H9 (cell line): ENCODE results near the gene C4orf17. TPM values are rescaled to one million over a fixed set of nuclear protein-coding genes. Genes with fewer than 3 reads are reported as not detected.

ENCODE experiments used
- DNase-seq: peaks from one replicate; pipeline ENCODE4 v3.0.0-alpha.2; 2017
- H2AFZ ChIP-seq: one replicate; pipeline ENCODE4 v1.6.1; 2013; ENCODE audit warnings: mild to moderate bottlenecking, low read length, control low read depth, moderate library complexity
- H2AK5ac ChIP-seq: 2 replicates; pipeline ENCODE4 v1.6.1; 2013; ENCODE audit warnings: low read length, control low read depth, mixed read lengths; ENCODE audit not compliant: insufficient read length
- H2BK120ac ChIP-seq: one replicate; pipeline ENCODE4 v1.6.1; 2013; ENCODE audit warnings: low read depth, mild to moderate bottlenecking, low read length, control low read depth, inconsistent platforms; ENCODE audit not compliant: poor library complexity, severe bottlenecking
- H2BK12ac ChIP-seq: 2 replicates; pipeline ENCODE4 v1.6.1; 2013; ENCODE audit warnings: low read length, control low read depth, mixed read lengths, low read depth; ENCODE audit not compliant: insufficient read length
- H2BK15ac ChIP-seq: 2 replicates; pipeline ENCODE4 v1.6.1; 2013; ENCODE audit warnings: low read depth, low read length, control low read depth
- H2BK20ac ChIP-seq: one replicate; pipeline ENCODE4 v1.6.1; 2013; ENCODE audit warnings: low read depth, mild to moderate bottlenecking, low read length, control low read depth, inconsistent platforms; ENCODE audit not compliant: poor library complexity, severe bottlenecking
- H2BK5ac ChIP-seq: 2 replicates; pipeline ENCODE4 v1.6.1; 2013; ENCODE audit warnings: low read length, control low read depth, mixed read lengths; ENCODE audit not compliant: insufficient read length
- H3K14ac ChIP-seq: 2 replicates; pipeline ENCODE4 v1.6.1; 2013; ENCODE audit warnings: low read length, control low read depth; ENCODE audit not compliant: insufficient read depth
- H3K18ac ChIP-seq: 2 replicates; pipeline ENCODE4 v1.6.1; 2013; ENCODE audit warnings: low read depth, mild to moderate bottlenecking, mixed read lengths, low read length, control low read depth; ENCODE audit not compliant: insufficient read length
- H3K23ac ChIP-seq: 2 replicates; pipeline ENCODE4 v1.6.1; 2013; ENCODE audit warnings: low read length, control low read depth, mixed read lengths, low read depth; ENCODE audit not compliant: insufficient read length
- H3K23me2 ChIP-seq: 2 replicates; pipeline ENCODE4 v1.6.1; 2013; ENCODE audit warnings: low read depth, mild to moderate bottlenecking, mixed read lengths, low read length, control low read depth; ENCODE audit not compliant: insufficient read length, poor library complexity, severe bottlenecking
- H3K27ac ChIP-seq: 2 replicates; pipeline ENCODE4 v1.5.1; 2013; ENCODE audit warnings: low read length, control low read depth, mixed read lengths, low read depth; ENCODE audit not compliant: insufficient read length
- H3K27me3 ChIP-seq: 2 replicates; pipeline ENCODE4 v1.6.1; 2013; ENCODE audit warnings: low read length, control low read depth, inconsistent platforms; ENCODE audit not compliant: insufficient read depth
- H3K4ac ChIP-seq: 2 replicates; pipeline ENCODE4 v1.6.1; 2013; ENCODE audit warnings: low read depth, mild to moderate bottlenecking, control low read depth, inconsistent platforms, low read length, moderate library complexity
- H3K4me1 ChIP-seq: 2 replicates; pipeline ENCODE4 v1.6.1; 2013; ENCODE audit warnings: low read length, control low read depth, inconsistent platforms; ENCODE audit not compliant: insufficient read depth
- H3K4me2 ChIP-seq: 2 replicates; pipeline ENCODE4 v1.6.1; 2013; ENCODE audit warnings: low read length, control low read depth, mixed read lengths; ENCODE audit not compliant: insufficient read length, insufficient read depth
- H3K56ac ChIP-seq: 2 replicates; pipeline ENCODE4 v1.6.1; 2013; ENCODE audit warnings: low read depth, mild to moderate bottlenecking, mixed read lengths, low read length, control low read depth; ENCODE audit not compliant: insufficient read length
- H3K79me1 ChIP-seq: 2 replicates; pipeline ENCODE4 v1.6.1; 2013; ENCODE audit warnings: low read depth, mild to moderate bottlenecking, moderate library complexity, low read length, control low read depth, inconsistent platforms; ENCODE audit not compliant: insufficient read depth, poor library complexity, severe bottlenecking
- H3K79me2 ChIP-seq: 2 replicates; pipeline ENCODE4 v1.6.1; 2013; ENCODE audit warnings: low read length, control low read depth, inconsistent platforms; ENCODE audit not compliant: insufficient read depth
- H3K9ac ChIP-seq: 2 replicates; pipeline ENCODE4 v1.6.1; 2013; ENCODE audit warnings: low read length, control low read depth, mixed read lengths; ENCODE audit not compliant: insufficient read length; ENCODE audit errors: extremely low read depth
- H3K9me3 ChIP-seq: one replicate; pipeline ENCODE4 v1.6.1; 2013; ENCODE audit warnings: low read depth, low read length, inconsistent platforms; ENCODE audit not compliant: control insufficient read depth
- H3T11ph ChIP-seq: one replicate; pipeline ENCODE4 v1.6.1; 2013; ENCODE audit warnings: mild to moderate bottlenecking, low read length, control low read depth, inconsistent platforms
- H4K20me1 ChIP-seq: one replicate; pipeline ENCODE4 v1.6.1; 2013; ENCODE audit not compliant: control insufficient read depth, insufficient read length, insufficient read depth
- H4K5ac ChIP-seq: 2 replicates; pipeline ENCODE4 v1.6.1; 2013; ENCODE audit warnings: low read depth, mild to moderate bottlenecking, mixed read lengths, low read length, control low read depth; ENCODE audit not compliant: insufficient read length
- H4K8ac ChIP-seq: replicated peaks from 2 replicates; pipeline ENCODE4 v1.6.1; 2013; ENCODE audit warnings: low read length, control low read depth, mixed read lengths, low read depth; ENCODE audit not compliant: insufficient read length
- H4K91ac ChIP-seq: 2 replicates; pipeline ENCODE4 v1.6.1; 2013; ENCODE audit warnings: low read depth, mild to moderate bottlenecking, moderate library complexity, mixed read lengths, low read length, control low read depth; ENCODE audit not compliant: insufficient read length
- H3K27ac Mint-ChIP-seq, 3 experiments: 2 replicates in 2 of 3; 3 replicates in 1 of 3; pipeline ENCODE4 v1.8.0; 2020 to 2021; ENCODE audit warnings: mixed read lengths in 3 of 3, mild to moderate bottlenecking in 1 of 3, moderate library complexity in 1 of 3
- H3K27me3 Mint-ChIP-seq: 2 replicates; pipeline ENCODE4 v1.8.0; 2021; ENCODE audit warnings: low read depth, mild to moderate bottlenecking, moderate library complexity, mixed read lengths
- H3K36me3 Mint-ChIP-seq, 3 experiments: 2 replicates in 2 of 3; 3 replicates in 1 of 3; pipeline ENCODE4 v1.8.0; 2020 to 2021; ENCODE audit warnings: low read depth in 3 of 3, mixed read lengths in 3 of 3; ENCODE audit not compliant: insufficient read depth in 1 of 3
- H3K4me1 Mint-ChIP-seq, 2 experiments: 2 replicates each; pipeline ENCODE4 v1.8.0; 2020; ENCODE audit warnings: mixed read lengths in 2 of 2
- H3K4me3 Mint-ChIP-seq, 2 experiments: 2 replicates in 1 of 2; 3 replicates in 1 of 2; pipeline ENCODE4 v1.8.0; 2020 to 2021; ENCODE audit warnings: mild to moderate bottlenecking in 2 of 2, mixed read lengths in 2 of 2, moderate library complexity in 1 of 2
- H3K9me3 Mint-ChIP-seq, 2 experiments: 2 replicates in 1 of 2; 3 replicates in 1 of 2; pipeline ENCODE4 v1.8.0; 2020; ENCODE audit warnings: mild to moderate bottlenecking in 2 of 2, mixed read lengths in 2 of 2, moderate library complexity in 1 of 2
- CTCF ChIP-seq: fragments of 200-600 bp; sonication (generic); conservative IDR thresholded peaks from 3 replicates; pipeline ENCODE4 v1.8.0; 2021; ENCODE audit warnings: antibody characterized with exemption, mild to moderate bottlenecking
- WGBS: extraction: QIAGEN DNeasy Blood & Tissue Kit; methylation state at CpG from one replicate; pipeline ENCODE4 v1.1.7; 2013; ENCODE audit warnings: missing lambda C conversion rate, low lambda C conversion rate, mixed read lengths; ENCODE audit not compliant: insufficient read length; ENCODE audit errors: extremely low coverage; 5-methylcytosine and 5-hydroxymethylcytosine counted together
- total RNA-seq: library from RNA; stranded (reverse); gene quantifications from 2 replicates; pipeline ENCODE4 v1.2.1, GENCODE V29; 2021

Gene C4orf17
- total RNA-seq, 1 experiment from 2014 or later, result not detected

- no peak for DNase-seq
- Mint-ChIP-seq H3K36me3 (no peaks in the 10 kb centered on the region), H3K27me3 (no peaks in the 10 kb centered on the region), H3K9me3 (no peaks in the 10 kb centered on the region), H3K4me1 (peaks cover 9 to 11% of the 10 kb centered on the region in 2 experiments), H3K27ac (no peak overlapping the region), H3K4me3 (no peak overlapping the region)
- no peak overlapping the region for H3K56ac ChIP-seq
- H2AK5ac ChIP-seq, result no peak overlapping the region
- no peak overlapping the region for H4K91ac ChIP-seq
- no peak overlapping the region for H3K18ac ChIP-seq
- no peak overlapping the region for H3K4ac ChIP-seq
- no peaks in the 10 kb centered on the region for H3K79me2 ChIP-seq
- H3K79me1 ChIP-seq, result no peaks in the 10 kb centered on the region
- no peak overlapping the region for H2BK120ac ChIP-seq
- no peak overlapping the region for H3K23ac ChIP-seq
- WGBS, result no CpG with 5 or more reads among the region's 1 CpG
- H2BK12ac ChIP-seq, result no peak overlapping the region
- no peak overlapping the region for H4K8ac ChIP-seq
- no peak overlapping the region for H2BK15ac ChIP-seq
- H3K23me2 ChIP-seq, result no peaks in the 10 kb centered on the region
- no peaks in the 10 kb centered on the region; the same call in 1 of the 2 replicates for H3K4me1 ChIP-seq
- no peak overlapping the region for H3K14ac ChIP-seq
- no peaks in the 10 kb centered on the region for H3K9me3 ChIP-seq
- H2AFZ ChIP-seq, result no peak overlapping the region
- TF ChIP-seq CTCF, result no peak
- H3T11ph ChIP-seq, result no peak overlapping the region
- no peak overlapping the region for H3K4me2 ChIP-seq
- H2BK5ac ChIP-seq, result no peak overlapping the region
- no peaks in the 10 kb centered on the region for H4K20me1 ChIP-seq
- H2BK20ac ChIP-seq, result no peak overlapping the region
- no peaks in the 10 kb centered on the region for H3K27me3 ChIP-seq
- H3K27ac ChIP-seq, result no peak overlapping the region
- H3K9ac ChIP-seq, result no peak overlapping the region
- no peak overlapping the region for H4K5ac ChIP-seq
These were observed 63.0 kb downstream of the C4orf17 start for GRCh38 chr4:99573735-99574368.
